ENCODE results near the gene ARHGAP26. TPM values are rescaled to one million over a fixed set of nuclear protein-coding genes. Genes with fewer than 3 reads are reported as not detected.

ARHGAP26 gene
- total RNA-seq, 4 donors from 2014 or later: 11.1 to 36.1 (median 21.8) TPM

- H3K9me3 ChIP-seq: no peaks in the 10 kb centered on the region
- H3K27me3 ChIP-seq: no peaks in the 10 kb centered on the region
- WGBS: 40% methylated on average over 5 of the region's 5 CpGs
- peak overlapping the region; percentile 84 for H3K4me3 ChIP-seq
- H3K27ac ChIP-seq: peak overlapping the region; percentile 87
- H3K36me3 ChIP-seq: no peaks in the 10 kb centered on the region
- no peak for DNase-seq (ENCODE audit: low spot score in 2 of 2)
- H3K4me1 ChIP-seq: peaks cover 27% of the 10 kb centered on the region
- no peak for TF ChIP-seq POLR2AphosphoS5 (IDR thresholded peaks at IDR 0.05)
- TF ChIP-seq EP300 (IDR thresholded peaks at IDR 0.05): no peak
- no peak for TF ChIP-seq CTCF (IDR thresholded peaks at IDR 0.05)
- no peak for TF ChIP-seq POLR2A (IDR thresholded peaks at IDR 0.05)
Measured at GRCh38 chr5:142771666-142772065, 1.5 kb downstream of the ARHGAP26 start.

- 87% methylated on average over 6 of the region's 6 CpGs for WGBS
- H3K9me3 ChIP-seq: no peaks in the 10 kb centered on the region
- DNase-seq (ENCODE audit: low spot score in 2 of 2): no peak
- no peak overlapping the region for H3K4me3 ChIP-seq
- no peak for TF ChIP-seq CTCF (IDR thresholded peaks at IDR 0.05)
- no peak for TF ChIP-seq POLR2A (IDR thresholded peaks at IDR 0.05)
- no peak for TF ChIP-seq POLR2AphosphoS5 (IDR thresholded peaks at IDR 0.05)
- no peak for TF ChIP-seq EP300 (IDR thresholded peaks at IDR 0.05)
- no peaks in the 10 kb centered on the region for H3K36me3 ChIP-seq
- peaks cover 27% of the 10 kb centered on the region for H3K4me1 ChIP-seq
- H3K27ac ChIP-seq: no peak overlapping the region
- no peaks in the 10 kb centered on the region for H3K27me3 ChIP-seq
Measured at GRCh38 chr5:142772446-142773293, 2.5 kb downstream of the ARHGAP26 start.

GRCh38 chr5:142777099-142777498 is 6.9 kb downstream of the ARHGAP26 start:
- 100% methylated on average over 2 of the region's 2 CpGs for WGBS
- H3K27me3 ChIP-seq: no peaks in the 10 kb centered on the region
- no peak for DNase-seq (ENCODE audit: low spot score in 2 of 2)
- H3K4me1 ChIP-seq: peaks cover 15% of the 10 kb centered on the region
- H3K4me3 ChIP-seq: no peak overlapping the region
- H3K9me3 ChIP-seq: no peaks in the 10 kb centered on the region
- H3K27ac ChIP-seq: no peak overlapping the region
- TF ChIP-seq POLR2AphosphoS5 (IDR thresholded peaks at IDR 0.05): no peak
- TF ChIP-seq CTCF (IDR thresholded peaks at IDR 0.05): no peak
- TF ChIP-seq EP300 (IDR thresholded peaks at IDR 0.05): no peak
- TF ChIP-seq POLR2A (IDR thresholded peaks at IDR 0.05): no peak
- no peaks in the 10 kb centered on the region for H3K36me3 ChIP-seq

GRCh38 chr5:142777850-142778249 is 7.7 kb downstream of the ARHGAP26 start:
- no peaks in the 10 kb centered on the region for H3K9me3 ChIP-seq
- DNase-seq (ENCODE audit: low spot score in 2 of 2): no peak
- no peak overlapping the region for H3K4me3 ChIP-seq
- TF ChIP-seq EP300 (IDR thresholded peaks at IDR 0.05) (no peak), CTCF (IDR thresholded peaks at IDR 0.05) (no peak), POLR2AphosphoS5 (IDR thresholded peaks at IDR 0.05) (no peak), POLR2A (IDR thresholded peaks at IDR 0.05) (no peak)
- no peaks in the 10 kb centered on the region for H3K36me3 ChIP-seq
- no peak overlapping the region for H3K27ac ChIP-seq
- no peaks in the 10 kb centered on the region for H3K27me3 ChIP-seq
- H3K4me1 ChIP-seq: peaks cover 12% of the 10 kb centered on the region
- WGBS: 82% methylated on average over 3 of the region's 3 CpGs

- 40% methylated on average over 4 of the region's 4 CpGs for WGBS
- Histone ChIP-seq H3K27ac (no peak overlapping the region), H3K9me3 (no peaks in the 10 kb centered on the region), H3K27me3 (no peaks in the 10 kb centered on the region), H3K36me3 (no peaks in the 10 kb centered on the region), H3K4me1 (peaks cover 24% of the 10 kb centered on the region), H3K4me3 (no peak overlapping the region)
- no peak for DNase-seq (ENCODE audit: low spot score in 2 of 2)
- TF ChIP-seq EP300 (IDR thresholded peaks at IDR 0.05) (peak; percentile 12), POLR2AphosphoS5 (IDR thresholded peaks at IDR 0.05) (no peak), POLR2A (IDR thresholded peaks at IDR 0.05) (no peak), CTCF (IDR thresholded peaks at IDR 0.05) (no peak)
Measured at GRCh38 chr5:142779163-142779840, 9.1 kb downstream of the ARHGAP26 start.
